AG09319 (cell line): Measurements from ENCODE around the gene ZXDC.

Source experiments
- DNase-seq: peaks from one replicate; pipeline ENCODE4 v3.0.0-alpha.2; 2010; ENCODE audit warnings: low read depth; ENCODE audit errors: extremely low read depth
- CTCF ChIP-seq: IDR thresholded peaks from 2 replicates; pipeline ENCODE4 v1.5.1; 2011; ENCODE audit warnings: low read depth, mild to moderate bottlenecking, inconsistent platforms, low read length, moderate library complexity

Gene ZXDC

GRCh38 chr3:126436826-126437717 lies 38.6 kb downstream of the ZXDC start:
- TF ChIP-seq CTCF: no peak
- DNase-seq: no peak

- TF ChIP-seq CTCF: no peak
- DNase-seq: no peak
Measured at GRCh38 chr3:126435456-126436315, 40.0 kb downstream of the ZXDC start.

GRCh38 chr3:126434931-126435411 lies 40.7 kb downstream of the ZXDC start:
- TF ChIP-seq CTCF: no peak
- DNase-seq: no peak

GRCh38 chr3:126434264-126434590 lies 41.5 kb downstream of the ZXDC start:
- no peak for TF ChIP-seq CTCF
- no peak for DNase-seq

GRCh38 chr3:126433496-126434263 lies 42.0 kb downstream of the ZXDC start:
- TF ChIP-seq CTCF: no peak
- DNase-seq: no peak

GRCh38 chr3:126433105-126433430 lies 42.6 kb downstream of the ZXDC start:
- no peak for DNase-seq
- no peak for TF ChIP-seq CTCF
